ENCODE measurements around the gene ADRA2B. TPM values are rescaled to one million over a fixed set of nuclear protein-coding genes. Genes with fewer than 3 reads are reported as not detected.
A peak's percentile ranks its signal among the peaks of the same experiment; 100 is the strongest.

The ADRA2B gene
- total and polyA plus RNA-seq, 12 donors = 0.95 to 12.9 (median 3.3) TPM

- Histone ChIP-seq H3K9me3 (replicated peaks in 1 of 3) (no peaks in the 10 kb centered on the region), H3K4me3 (no peak overlapping the region), H3K36me3 (replicated peaks in 1 of 2) (no peaks in the 10 kb centered on the region), H3K4me1 (replicated peaks in 1 of 2) (no peaks in the 10 kb centered on the region), H3K27me3 (peaks cover 17% of the 10 kb centered on the region), H3K27ac (peak overlapping the region in 2 of 5 donors; percentile 46 to 64)
- intact Hi-C loops (cut with DNase I) = no loop called here
- DNase-seq = peak in 3 of 7 donors; percentile 16 to 52 (median 31)
- TF ChIP-seq CTCF (IDR thresholded peaks at IDR 0.05) (no peak), POLR2A (IDR thresholded peaks at IDR 0.05) (no peak)
- 64 to 83% (median 67%) methylated on average over 4 to 9 of the region's 9 CpGs for WGBS, 4 donors
Measured at GRCh38 chr2:96083064-96083939, 33.1 kb downstream of the ADRA2B start.

- peak in 2 of 7 donors; percentile 14 to 42 for DNase-seq
Measured at GRCh38 chr2:96082211-96083063, 33.9 kb downstream of the ADRA2B start.

GRCh38 chr2:96081042-96081441, 35.3 kb downstream of the ADRA2B start:
- no peak for DNase-seq
- Histone ChIP-seq H3K4me1 (replicated peaks in 1 of 2) (no peaks in the 10 kb centered on the region), H3K4me3 (no peak overlapping the region), H3K27ac (no peak overlapping the region), H3K36me3 (replicated peaks in 1 of 2) (no peaks in the 10 kb centered on the region), H3K27me3 (peaks cover 17% of the 10 kb centered on the region), H3K9me3 (replicated peaks in 1 of 3) (no peaks in the 10 kb centered on the region)
- WGBS, 4 donors = 80 to 90% (median 86%) methylated on average over 2 of the region's 2 CpGs
- intact Hi-C loops (cut with DNase I) = no loop called here
- TF ChIP-seq POLR2A (IDR thresholded peaks at IDR 0.05) = no peak
- TF ChIP-seq CTCF (IDR thresholded peaks at IDR 0.05) = no peak

More at GRCh38 chr2:96082211-96083063, 33.9 kb downstream of the ADRA2B start:
- Histone ChIP-seq H3K27ac (peak overlapping the region in 2 of 5 donors; percentile 46 to 64), H3K36me3 (replicated peaks in 1 of 2) (no peaks in the 10 kb centered on the region), H3K9me3 (replicated peaks in 1 of 3) (no peaks in the 10 kb centered on the region), H3K27me3 (peaks cover 17% of the 10 kb centered on the region), H3K4me1 (replicated peaks in 1 of 2) (no peaks in the 10 kb centered on the region), H3K4me3 (no peak overlapping the region)
- TF ChIP-seq POLR2A (IDR thresholded peaks at IDR 0.05) = no peak
- TF ChIP-seq CTCF (IDR thresholded peaks at IDR 0.05) = no peak
- intact Hi-C loops (cut with DNase I) = no loop called here
- 85 to 94% (median 88%) methylated on average over 8 to 14 of the region's 14 CpGs for WGBS, 4 donors

GRCh38 chr2:96075199-96075771, 41.1 kb downstream of the ADRA2B start:
- WGBS, 4 donors = 54 to 73% (median 65%) methylated on average over 2 of the region's 2 CpGs
- Histone ChIP-seq H3K9me3 (replicated peaks in 1 of 3) (no peaks in the 10 kb centered on the region), H3K4me3 (no peak overlapping the region), H3K36me3 (replicated peaks in 1 of 2) (no peaks in the 10 kb centered on the region), H3K27me3 (peaks cover 4% of the 10 kb centered on the region), H3K4me1 (replicated peaks in 1 of 2) (no peaks in the 10 kb centered on the region), H3K27ac (no peak overlapping the region)
- TF ChIP-seq POLR2A (IDR thresholded peaks at IDR 0.05) (no peak), CTCF (IDR thresholded peaks at IDR 0.05) (no peak)
- DNase-seq = no peak
- intact Hi-C loops (cut with DNase I) = no loop called here
